Neural cell (in vitro differentiated cells): ENCODE measurements around the gene ANKRD10. TPM values are rescaled to one million over a fixed set of nuclear protein-coding genes. Genes with fewer than 3 reads are reported as not detected.
A peak's percentile ranks its signal among the peaks of the same experiment; 100 is the strongest.

ENCODE experiments used
- H2AFZ ChIP-seq: fragments of 200-600, 300-800 bp; sonication (generic), shearing (Covaris generic); 2 replicates; pipeline ENCODE4 v1.6.0; 2014; ENCODE audit warnings: low read depth, mild to moderate bottlenecking, antibody characterized with exemption, low read length, moderate library complexity
- H3F3A ChIP-seq: fragments of 200-600 bp; shearing (Covaris generic); 2 replicates; pipeline ENCODE4 v1.6.1; 2016; ENCODE audit warnings: mild to moderate bottlenecking, moderate library complexity, mixed read lengths, antibody characterized with exemption, low read length; ENCODE audit not compliant: insufficient read depth, poor library complexity, severe bottlenecking
- H3K27ac ChIP-seq: fragments of 200-600, 300-800 bp; sonication (generic), shearing (Covaris generic); 2 replicates; pipeline ENCODE4 v1.5.1; 2014; ENCODE audit warnings: mild to moderate bottlenecking, low read length, moderate library complexity
- H3K27me3 ChIP-seq: fragments of 300-800, 200-600 bp; sonication (generic), shearing (Covaris generic); 2 replicates; pipeline ENCODE4 v1.6.0; 2014; ENCODE audit warnings: mild to moderate bottlenecking, low read depth, low read length, moderate library complexity; ENCODE audit not compliant: insufficient read depth
- H3K36me3 ChIP-seq: fragments of 300-800, 200-600 bp; sonication (generic), shearing (Covaris generic); 2 replicates; pipeline ENCODE4 v1.5.1; 2014; ENCODE audit warnings: mild to moderate bottlenecking, antibody characterized with exemption, low read length, moderate library complexity; ENCODE audit not compliant: insufficient read depth
- H3K4me2 ChIP-seq: fragments of 300-800, 200-600 bp; sonication (generic), shearing (Covaris generic); 2 replicates; pipeline ENCODE4 v1.6.0; 2014; ENCODE audit warnings: mild to moderate bottlenecking, low read length
- H3K4me3 ChIP-seq: fragments of 300-800, 200-600 bp; sonication (generic), shearing (Covaris generic); 2 replicates; pipeline ENCODE4 v1.5.1; 2014; ENCODE audit warnings: mild to moderate bottlenecking, low read length, moderate library complexity
- H3K79me2 ChIP-seq: fragments of 200-600 bp; shearing (Covaris generic); replicated peaks from 2 replicates; pipeline ENCODE4 v1.6.0; 2014; ENCODE audit warnings: mild to moderate bottlenecking, low read length, moderate library complexity; ENCODE audit not compliant: insufficient read depth
- H3K9ac ChIP-seq: fragments of 300-800, 200-600 bp; sonication (generic), shearing (Covaris generic); 2 replicates; pipeline ENCODE4 v1.6.1; 2016; ENCODE audit warnings: mild to moderate bottlenecking, low read length, mixed read lengths
- H3K9me2 ChIP-seq: fragments of 200-600 bp; shearing (Covaris generic); 2 replicates; pipeline ENCODE4 v1.6.1; 2016; ENCODE audit warnings: mild to moderate bottlenecking, low read length, mixed read lengths; ENCODE audit not compliant: insufficient read depth
- H3K9me3 ChIP-seq: fragments of 200-600, 300-800 bp; sonication (generic), shearing (Covaris generic); 2 replicates; pipeline ENCODE4 v1.6.1; 2016; ENCODE audit warnings: mild to moderate bottlenecking, mixed run types, low read length, moderate library complexity, mixed read lengths
- H4K20me1 ChIP-seq: fragments of 200-600 bp; shearing (Covaris generic); 2 replicates; pipeline ENCODE4 v1.6.1; 2016; ENCODE audit warnings: mild to moderate bottlenecking, mixed run types; ENCODE audit not compliant: insufficient read depth
- EP300 ChIP-seq: fragments of 450-650 bp; conservative IDR thresholded peaks from 2 replicates; pipeline ENCODE4 v1.6.1; 2014; ENCODE audit warnings: antibody characterized with exemption, mild to moderate bottlenecking, moderate library complexity; ENCODE audit not compliant: poor library complexity, severe bottlenecking
- EZH2 ChIP-seq: fragments of 200-600, 300-800 bp; shearing (Covaris generic), sonication (generic); IDR thresholded peaks from 2 replicates; pipeline ENCODE4 v1.6.1; 2014; ENCODE audit warnings: antibody characterized with exemption, low read length, borderline replicate concordance, mild to moderate bottlenecking; ENCODE audit not compliant: insufficient read depth, poor library complexity, severe bottlenecking
- MXI1 ChIP-seq: fragments of 450-650 bp; conservative IDR thresholded peaks from 2 replicates; pipeline ENCODE4 v1.6.1; 2014; ENCODE audit warnings: antibody characterized with exemption, mild to moderate bottlenecking; ENCODE audit not compliant: poor library complexity, severe bottlenecking
- POLR2AphosphoS5 ChIP-seq: IDR thresholded peaks from 2 replicates; pipeline ENCODE4 v1.6.1; 2012
- RAD21 ChIP-seq: fragments of 450-650 bp; conservative IDR thresholded peaks from 2 replicates; pipeline ENCODE4 v1.6.1; 2014; ENCODE audit warnings: antibody characterized with exemption, mild to moderate bottlenecking, moderate library complexity
- SMC3 ChIP-seq: fragments of 450-650 bp; conservative IDR thresholded peaks from 2 replicates; pipeline ENCODE4 v1.6.1; 2014; ENCODE audit warnings: antibody characterized with exemption, mild to moderate bottlenecking, moderate library complexity; ENCODE audit not compliant: poor library complexity
- TAF1 ChIP-seq: IDR thresholded peaks from 2 replicates; pipeline ENCODE4 v1.6.1; 2012; ENCODE audit warnings: low read depth
- polyA plus RNA-seq: library from polyadenylated mRNA; depleted of rRNA; stranded (reverse); fragments of >200 nt; gene quantifications from 2 replicates; pipeline ENCODE4 v1.2.3, GENCODE V29; 2014
- TF ChIP-seq, protein P1 (sequence below): fragments of 450-650 bp; IDR thresholded peaks from 2 replicates; pipeline ENCODE4 v1.5.1; 2014; ENCODE audit warnings: antibody characterized with exemption, mild to moderate bottlenecking, moderate library complexity; ENCODE audit not compliant: poor library complexity, severe bottlenecking
- TF ChIP-seq, protein P2 (sequence below): IDR thresholded peaks from 2 replicates; pipeline ENCODE4 v1.6.1; 2012; ENCODE audit warnings: borderline replicate concordance

ANKRD10 gene
- polyA plus RNA-seq, 1 donor from 2014 or later, result 564 TPM

DNA sequence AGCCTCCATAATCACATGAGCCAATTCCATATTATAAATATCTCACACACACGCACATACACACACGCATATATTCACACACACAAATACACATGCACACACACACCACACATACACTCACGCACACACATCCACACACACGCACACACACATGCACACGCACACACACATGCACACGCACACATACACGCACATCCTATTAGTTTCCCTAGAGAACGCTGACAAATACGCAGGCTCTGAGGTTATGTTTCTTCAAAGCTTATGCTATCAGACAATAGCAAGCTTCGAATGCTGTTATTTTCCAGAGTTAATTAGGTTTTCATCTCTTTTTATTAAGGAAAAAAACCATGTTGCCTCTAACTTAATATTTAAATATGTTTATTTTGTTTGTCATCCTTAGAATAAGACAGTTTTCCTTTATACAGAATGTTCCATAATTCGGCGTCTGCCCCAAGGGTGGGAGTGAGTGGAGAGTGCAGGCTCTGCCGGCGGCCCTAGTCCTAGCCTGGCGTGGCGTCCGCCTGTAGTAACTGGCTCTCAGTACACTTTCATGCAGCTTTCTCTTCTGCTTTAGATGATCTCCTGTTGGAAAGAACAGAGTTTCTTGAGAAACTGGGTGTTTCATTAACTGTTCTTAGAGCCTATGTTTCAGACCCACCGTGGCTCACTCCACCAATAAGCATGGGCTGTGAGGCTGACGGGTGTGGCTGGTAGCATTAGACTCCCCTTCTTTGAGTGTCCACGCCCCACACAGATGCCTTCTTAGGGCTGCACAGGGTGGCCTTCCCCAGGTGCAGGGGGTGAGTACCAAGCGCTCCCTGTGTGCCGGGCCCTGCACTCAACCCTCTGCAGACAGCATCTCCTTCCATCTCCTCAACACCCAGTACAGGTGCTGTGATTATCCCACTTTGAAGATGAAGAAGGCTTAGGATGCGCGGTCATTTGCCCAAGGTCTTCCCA lies 30.4 kb upstream of the ANKRD10 start:
- no peak overlapping the region for H3K27ac ChIP-seq
- no peaks in the 10 kb centered on the region for H3K9me3 ChIP-seq
- H3K4me3 ChIP-seq, result no peak overlapping the region
- no peaks in the 10 kb centered on the region for H4K20me1 ChIP-seq
- no peaks in the 10 kb centered on the region for H3K36me3 ChIP-seq
- H3K27me3 ChIP-seq, result no peaks in the 10 kb centered on the region
- H2AFZ ChIP-seq, result no peak overlapping the region
- H3K9ac ChIP-seq, result no peak overlapping the region
- no peak overlapping the region for H3K4me2 ChIP-seq
- H3F3A ChIP-seq, result no peaks in the 10 kb centered on the region
- TF ChIP-seq EZH2 (no peak), MXI1 (no peak), SMC3 (no peak), TAF1 (no peak), EP300 (no peak), RAD21 (no peak), POLR2AphosphoS5 (no peak)
- TF ChIP-seq, protein P1, sequence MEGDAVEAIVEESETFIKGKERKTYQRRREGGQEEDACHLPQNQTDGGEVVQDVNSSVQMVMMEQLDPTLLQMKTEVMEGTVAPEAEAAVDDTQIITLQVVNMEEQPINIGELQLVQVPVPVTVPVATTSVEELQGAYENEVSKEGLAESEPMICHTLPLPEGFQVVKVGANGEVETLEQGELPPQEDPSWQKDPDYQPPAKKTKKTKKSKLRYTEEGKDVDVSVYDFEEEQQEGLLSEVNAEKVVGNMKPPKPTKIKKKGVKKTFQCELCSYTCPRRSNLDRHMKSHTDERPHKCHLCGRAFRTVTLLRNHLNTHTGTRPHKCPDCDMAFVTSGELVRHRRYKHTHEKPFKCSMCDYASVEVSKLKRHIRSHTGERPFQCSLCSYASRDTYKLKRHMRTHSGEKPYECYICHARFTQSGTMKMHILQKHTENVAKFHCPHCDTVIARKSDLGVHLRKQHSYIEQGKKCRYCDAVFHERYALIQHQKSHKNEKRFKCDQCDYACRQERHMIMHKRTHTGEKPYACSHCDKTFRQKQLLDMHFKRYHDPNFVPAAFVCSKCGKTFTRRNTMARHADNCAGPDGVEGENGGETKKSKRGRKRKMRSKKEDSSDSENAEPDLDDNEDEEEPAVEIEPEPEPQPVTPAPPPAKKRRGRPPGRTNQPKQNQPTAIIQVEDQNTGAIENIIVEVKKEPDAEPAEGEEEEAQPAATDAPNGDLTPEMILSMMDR, result no peak
- TF ChIP-seq, protein P2, sequence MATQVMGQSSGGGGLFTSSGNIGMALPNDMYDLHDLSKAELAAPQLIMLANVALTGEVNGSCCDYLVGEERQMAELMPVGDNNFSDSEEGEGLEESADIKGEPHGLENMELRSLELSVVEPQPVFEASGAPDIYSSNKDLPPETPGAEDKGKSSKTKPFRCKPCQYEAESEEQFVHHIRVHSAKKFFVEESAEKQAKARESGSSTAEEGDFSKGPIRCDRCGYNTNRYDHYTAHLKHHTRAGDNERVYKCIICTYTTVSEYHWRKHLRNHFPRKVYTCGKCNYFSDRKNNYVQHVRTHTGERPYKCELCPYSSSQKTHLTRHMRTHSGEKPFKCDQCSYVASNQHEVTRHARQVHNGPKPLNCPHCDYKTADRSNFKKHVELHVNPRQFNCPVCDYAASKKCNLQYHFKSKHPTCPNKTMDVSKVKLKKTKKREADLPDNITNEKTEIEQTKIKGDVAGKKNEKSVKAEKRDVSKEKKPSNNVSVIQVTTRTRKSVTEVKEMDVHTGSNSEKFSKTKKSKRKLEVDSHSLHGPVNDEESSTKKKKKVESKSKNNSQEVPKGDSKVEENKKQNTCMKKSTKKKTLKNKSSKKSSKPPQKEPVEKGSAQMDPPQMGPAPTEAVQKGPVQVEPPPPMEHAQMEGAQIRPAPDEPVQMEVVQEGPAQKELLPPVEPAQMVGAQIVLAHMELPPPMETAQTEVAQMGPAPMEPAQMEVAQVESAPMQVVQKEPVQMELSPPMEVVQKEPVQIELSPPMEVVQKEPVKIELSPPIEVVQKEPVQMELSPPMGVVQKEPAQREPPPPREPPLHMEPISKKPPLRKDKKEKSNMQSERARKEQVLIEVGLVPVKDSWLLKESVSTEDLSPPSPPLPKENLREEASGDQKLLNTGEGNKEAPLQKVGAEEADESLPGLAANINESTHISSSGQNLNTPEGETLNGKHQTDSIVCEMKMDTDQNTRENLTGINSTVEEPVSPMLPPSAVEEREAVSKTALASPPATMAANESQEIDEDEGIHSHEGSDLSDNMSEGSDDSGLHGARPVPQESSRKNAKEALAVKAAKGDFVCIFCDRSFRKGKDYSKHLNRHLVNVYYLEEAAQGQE, result no peak
- no peaks in the 10 kb centered on the region for H3K9me2 ChIP-seq
- no peaks in the 10 kb centered on the region for H3K79me2 ChIP-seq

DNA sequence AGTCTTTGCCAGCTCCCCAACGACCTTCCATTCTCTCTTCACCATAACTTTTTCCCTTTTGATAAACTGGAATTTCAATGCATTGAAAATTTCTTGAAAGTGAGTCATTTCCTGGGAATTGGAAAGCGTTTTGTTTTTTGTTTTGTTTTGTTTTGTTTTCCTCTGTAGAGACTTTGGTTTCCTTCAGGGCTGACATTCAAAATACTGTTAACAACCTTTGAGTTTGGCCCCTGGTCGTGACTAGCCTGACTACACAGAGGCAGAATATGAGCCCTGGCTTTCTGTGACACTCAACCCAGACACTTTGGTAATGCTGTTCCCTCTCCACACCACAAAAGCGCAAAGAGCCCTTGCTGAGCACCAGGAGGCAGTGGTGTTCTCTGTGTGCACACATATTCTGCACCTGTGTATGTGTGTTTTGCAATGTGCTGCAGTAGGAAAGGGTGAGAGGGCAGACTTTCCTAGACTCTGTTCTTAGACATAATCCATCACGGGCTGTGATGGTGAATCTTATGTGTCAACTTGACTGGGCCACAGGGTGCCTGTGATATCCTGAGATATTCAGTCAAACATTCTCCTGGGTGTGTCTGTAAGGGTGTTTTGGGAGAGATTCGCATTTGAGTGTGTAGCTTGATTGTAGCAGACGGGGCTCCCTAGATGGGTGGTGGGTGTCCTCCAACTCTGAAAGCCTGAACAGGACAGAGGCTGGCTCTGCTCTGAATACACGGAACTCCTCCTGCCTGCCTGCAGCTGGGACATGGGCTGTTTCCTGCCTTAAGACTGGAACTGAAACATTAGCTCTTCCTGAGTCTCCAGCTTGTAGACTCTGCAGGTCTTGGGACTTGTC lies 29.5 kb upstream of the ANKRD10 start:
- no peak overlapping the region for H3K4me2 ChIP-seq
- no peak overlapping the region for H3K27ac ChIP-seq
- no peak overlapping the region for H3K4me3 ChIP-seq
- H4K20me1 ChIP-seq, result no peaks in the 10 kb centered on the region
- H3K9me2 ChIP-seq, result no peaks in the 10 kb centered on the region
- H3K27me3 ChIP-seq, result no peaks in the 10 kb centered on the region
- H3K79me2 ChIP-seq, result no peaks in the 10 kb centered on the region
- H3K9ac ChIP-seq, result no peak overlapping the region
- H3K9me3 ChIP-seq, result no peaks in the 10 kb centered on the region
- no peak overlapping the region for H2AFZ ChIP-seq
- no peaks in the 10 kb centered on the region for H3K36me3 ChIP-seq
- H3F3A ChIP-seq, result no peaks in the 10 kb centered on the region
- peak; percentile 16 for TF ChIP-seq RAD21
- TF ChIP-seq, protein P1, result no peak
- no peak for TF ChIP-seq POLR2AphosphoS5
- no peak for TF ChIP-seq EZH2
- no peak for TF ChIP-seq SMC3
- TF ChIP-seq, protein P2, result no peak
- TF ChIP-seq TAF1, result no peak
- TF ChIP-seq EP300, result no peak
